CD4-positive, alpha-beta T cell treated with Interleukin-17A for 4 hours (primary cell): ENCODE results near the gene P3H2.

Source experiments
- DNase-seq: peaks from one replicate; pipeline ENCODE4 v3.0.0-alpha.2; 2020; ENCODE audit warnings: mixed read lengths

The P3H2 gene

GRCh38 chr3:190044974-190045373 is 75.7 kb downstream of the P3H2 start:
- DNase-seq: no peak

GRCh38 chr3:190044142-190044541 is 76.6 kb downstream of the P3H2 start:
- DNase-seq: no peak

GRCh38 chr3:190043741-190044140 is 77.0 kb downstream of the P3H2 start:
- DNase-seq: no peak

DNA sequence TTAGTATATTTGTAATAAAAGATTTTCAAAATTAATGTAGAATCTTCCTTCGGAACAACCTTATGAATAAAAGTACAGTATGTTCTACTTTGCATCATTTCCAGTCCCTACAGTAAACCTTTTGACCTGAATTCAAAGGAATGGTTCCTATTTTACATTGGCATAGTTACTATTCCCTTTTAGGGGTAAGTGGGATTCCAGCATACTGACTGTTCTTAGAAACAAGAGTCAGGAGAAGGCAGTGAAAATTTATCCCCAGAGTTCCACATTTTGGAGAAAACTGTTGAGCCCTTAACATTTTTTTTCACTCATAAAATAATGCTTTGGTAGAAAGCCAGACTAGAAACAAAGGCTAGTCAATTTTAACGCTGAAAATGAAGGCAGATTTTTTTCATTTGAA is 78.1 kb downstream of the P3H2 start:
- DNase-seq: no peak

DNA sequence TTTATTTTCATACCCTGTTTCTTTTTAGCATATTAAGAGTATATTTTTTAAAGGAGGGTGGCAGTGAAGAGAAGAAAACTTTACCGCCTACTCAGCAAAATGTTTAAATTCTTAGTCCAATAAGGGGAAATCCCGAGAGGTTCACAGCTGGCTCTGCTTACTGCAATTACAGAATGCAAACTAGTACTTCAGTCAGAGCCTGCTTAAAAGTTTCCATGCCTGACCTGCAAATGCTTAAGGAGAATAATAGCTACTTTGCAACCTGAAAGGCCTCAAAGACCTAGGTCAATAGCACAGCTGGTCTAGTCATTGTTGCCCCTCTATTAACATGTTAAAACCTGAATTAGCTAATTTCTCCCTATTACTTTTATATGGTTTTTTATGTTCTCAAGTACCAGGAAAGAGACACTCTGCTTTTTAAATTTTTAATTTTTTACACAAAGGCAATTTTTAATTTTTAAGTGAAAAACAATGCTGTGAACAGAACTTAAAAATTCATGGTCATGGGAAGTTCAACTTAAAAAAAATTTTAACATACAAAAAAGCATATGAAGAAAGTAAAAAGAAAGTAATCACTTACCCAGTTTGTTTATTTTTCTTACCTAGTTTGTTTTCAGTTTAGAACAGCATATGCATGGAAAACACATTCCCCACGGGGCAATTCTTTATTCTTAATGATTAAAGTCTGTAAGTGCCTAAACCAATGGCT is 79.2 kb downstream of the P3H2 start:
- DNase-seq: no peak

DNA sequence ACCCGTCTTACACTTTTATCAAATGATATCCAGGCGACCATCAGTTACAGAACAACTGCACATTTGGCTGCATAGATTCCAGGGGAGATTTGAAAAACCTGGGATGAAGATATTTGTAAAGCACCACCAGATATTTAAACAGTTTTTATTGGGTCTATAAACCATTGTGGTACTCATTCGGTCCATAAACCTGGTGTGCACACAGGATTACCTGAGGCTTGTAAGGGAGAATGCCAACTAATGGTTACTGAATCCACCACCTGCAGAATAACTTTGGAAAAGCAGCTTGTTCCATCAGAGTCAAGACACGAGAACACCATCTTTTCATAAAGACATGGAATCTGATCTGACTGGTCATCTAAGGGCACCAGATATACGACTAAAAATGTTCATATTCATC is 80.6 kb downstream of the P3H2 start:
- no peak for DNase-seq

- DNase-seq: no peak
Observed at GRCh38 chr3:190038050-190038933, 82.4 kb downstream of the P3H2 start.

- no peak for DNase-seq
Observed at GRCh38 chr3:190036631-190037030, 84.1 kb downstream of the P3H2 start.

GRCh38 chr3:190034446-190034845 is 86.3 kb downstream of the P3H2 start:
- DNase-seq: no peak

DNA sequence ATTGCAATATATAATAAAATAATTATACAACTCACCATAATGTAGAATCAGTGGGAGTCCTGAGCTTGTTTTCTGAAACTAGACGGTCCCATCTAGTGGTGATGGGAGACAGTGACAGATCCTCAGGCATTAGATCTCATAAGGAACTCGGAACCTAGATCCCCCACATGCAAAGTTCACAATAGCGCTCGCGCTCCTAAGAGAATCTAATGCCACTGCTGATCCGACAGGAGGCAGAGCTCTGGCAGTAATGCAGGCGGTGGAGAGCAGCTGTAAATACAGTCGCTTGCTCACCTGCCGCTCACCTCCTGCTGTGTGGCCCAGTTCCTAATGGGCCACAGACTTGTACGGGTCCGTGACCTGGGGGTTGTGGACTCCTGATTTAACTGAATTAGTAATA is 87.8 kb downstream of the P3H2 start:
- no peak for DNase-seq

- no peak for DNase-seq
Observed at GRCh38 chr3:190031887-190032752, 88.6 kb downstream of the P3H2 start.

GRCh38 chr3:190027116-190027515 is 93.6 kb downstream of the P3H2 start:
- DNase-seq: no peak

DNA sequence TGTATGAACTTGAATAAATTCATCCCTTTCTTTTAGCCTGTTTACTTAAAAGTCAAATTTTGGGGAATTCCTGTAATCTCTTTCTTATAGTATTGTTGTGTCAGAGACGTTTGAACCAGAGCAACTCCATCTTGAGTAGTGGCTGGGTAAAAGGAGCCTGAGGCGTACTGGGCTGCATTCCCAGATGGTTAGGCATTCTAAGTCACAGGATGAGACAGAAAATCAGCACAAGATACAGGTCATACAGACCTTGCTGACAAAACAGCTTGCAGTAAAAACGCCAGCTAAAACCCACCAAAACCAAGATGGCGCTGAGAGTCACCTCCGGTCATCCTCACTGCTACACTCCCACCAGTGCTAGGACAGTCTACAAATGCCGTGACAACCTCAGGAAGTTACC is 94.5 kb downstream of the P3H2 start:
- no peak for DNase-seq

- no peak for DNase-seq
Observed at GRCh38 chr3:190024912-190025311, 95.8 kb downstream of the P3H2 start.

- no peak for DNase-seq
Observed at GRCh38 chr3:190019844-190020243, 100.9 kb downstream of the P3H2 start.

DNA sequence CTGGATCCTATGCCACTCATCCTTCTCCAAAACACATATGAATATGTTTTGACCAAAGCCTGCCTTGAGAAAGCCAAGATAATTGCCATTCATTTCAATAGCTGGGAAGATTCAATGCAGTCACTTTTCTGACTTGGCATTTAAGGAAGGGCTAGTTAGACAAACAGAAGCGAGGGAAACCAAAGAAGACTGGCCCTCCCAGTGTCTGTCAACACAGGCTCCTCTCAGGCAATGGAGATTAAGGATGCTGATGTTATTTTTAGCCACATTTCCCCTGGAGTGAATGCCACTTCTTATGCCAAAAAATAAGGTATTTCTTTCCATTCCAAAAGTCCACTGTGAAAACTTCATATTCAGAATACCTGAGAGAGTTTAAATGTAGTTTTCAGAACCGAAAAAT is 101.7 kb downstream of the P3H2 start:
- no peak for DNase-seq

GRCh38 chr3:190018460-190018859 is 102.2 kb downstream of the P3H2 start:
- no peak for DNase-seq

- DNase-seq: no peak
Observed at GRCh38 chr3:190017521-190018288, 103.0 kb downstream of the P3H2 start.

- no peak for DNase-seq
Observed at GRCh38 chr3:190016966-190017365, 103.7 kb downstream of the P3H2 start.

- no peak for DNase-seq
Observed at GRCh38 chr3:190014940-190015339, 105.8 kb downstream of the P3H2 start.

DNA sequence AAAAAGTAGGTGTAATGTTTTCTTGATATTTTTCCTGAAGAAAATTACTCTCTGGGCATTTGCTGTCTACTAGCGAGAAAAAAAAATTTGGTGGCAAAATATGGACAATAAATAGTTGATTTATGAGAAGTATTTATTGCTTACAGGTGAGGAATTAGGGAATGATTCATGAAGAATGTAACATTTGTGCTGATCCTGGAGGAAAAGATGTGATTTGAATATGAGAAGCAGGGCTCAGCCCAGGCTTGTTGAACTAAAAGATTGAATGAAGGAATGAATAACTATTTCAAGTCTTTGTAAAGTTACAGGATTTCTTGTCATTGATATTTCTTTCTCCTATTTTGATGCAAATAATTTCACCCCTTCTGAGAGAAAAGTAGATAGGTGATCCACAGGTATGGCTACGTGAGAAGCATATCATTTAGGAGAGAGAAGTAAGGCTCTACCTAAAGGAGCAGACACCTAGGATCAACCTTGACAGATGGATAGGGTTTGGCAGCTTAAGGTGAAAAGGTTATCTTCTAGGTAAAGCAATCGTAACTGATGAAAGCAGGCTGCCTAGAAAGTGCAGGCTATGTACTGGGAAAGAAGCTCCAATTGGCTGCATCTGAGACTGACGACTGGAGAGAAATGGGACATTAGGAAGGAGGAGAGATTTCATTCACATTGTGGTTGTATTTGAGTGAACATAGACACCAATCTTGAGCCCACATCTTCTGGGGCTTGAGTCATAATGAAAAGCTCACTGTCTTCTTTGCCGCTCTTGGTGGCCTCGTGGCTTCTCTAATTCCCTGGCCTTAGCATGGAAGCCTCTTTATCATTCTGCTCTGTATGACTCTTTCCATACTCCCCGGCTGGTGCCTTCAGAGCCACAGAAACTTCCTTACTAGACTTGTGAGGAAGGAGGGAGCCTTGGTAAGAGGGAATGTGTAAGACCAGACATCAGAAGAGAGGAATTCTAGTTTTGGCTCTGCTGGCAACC is 106.5 kb downstream of the P3H2 start:
- DNase-seq: no peak
